Activated CD8-positive, alpha-beta memory T cell treated with anti-CD3 and anti-CD28 coated beads, Interleukin-2, amount 50 U/mL, for 48 hours (primary cell): ENCODE data around the gene WFDC6.

Experiments used
- DNase-seq: peaks from one replicate; pipeline ENCODE4 v3.0.0-alpha.2; 2020

WFDC6 gene

GRCh38 chr20:45515147-45515913 lies 24.0 kb downstream of the WFDC6 start, which contains the start of gene SPINT3:
SPINT3 (minus strand) TSS chr20:45515622; CDS start chr20:45515608, 14 bp downstream.
- DNase-seq = no peak

GRCh38 chr20:45510242-45510862 lies 28.9 kb downstream of the WFDC6 start:
- DNase-seq = no peak

GRCh38 chr20:45509091-45509490 lies 30.2 kb downstream of the WFDC6 start:
- DNase-seq = no peak

- DNase-seq = no peak
These were observed 31.0 kb downstream of the WFDC6 start for GRCh38 chr20:45508068-45508886.

- no peak for DNase-seq
These were observed 32.1 kb downstream of the WFDC6 start for GRCh38 chr20:45507011-45507820.

- DNase-seq = no peak
These were observed 32.9 kb downstream of the WFDC6 start for GRCh38 chr20:45506398-45506797.

GRCh38 chr20:45503403-45503802 lies 35.9 kb downstream of the WFDC6 start:
- DNase-seq = no peak

GRCh38 chr20:45502561-45502960 lies 36.7 kb downstream of the WFDC6 start:
- DNase-seq = no peak

GRCh38 chr20:45501600-45501999 lies 37.7 kb downstream of the WFDC6 start:
- no peak for DNase-seq

- DNase-seq = no peak
These were observed 39.3 kb downstream of the WFDC6 start for GRCh38 chr20:45500022-45500421.

- DNase-seq = no peak
These were observed 41.2 kb downstream of the WFDC6 start for GRCh38 chr20:45497971-45498494.

- no peak for DNase-seq
These were observed 43.1 kb downstream of the WFDC6 start for GRCh38 chr20:45496166-45496565.

- no peak for DNase-seq
These were observed 43.8 kb downstream of the WFDC6 start for GRCh38 chr20:45495501-45495941.

GRCh38 chr20:45489083-45489531 lies 50.2 kb downstream of the WFDC6 start:
- DNase-seq = no peak

- DNase-seq = no peak
These were observed 52.0 kb downstream of the WFDC6 start for GRCh38 chr20:45487231-45487635.

- no peak for DNase-seq
These were observed 53.9 kb downstream of the WFDC6 start for GRCh38 chr20:45485388-45485787.

GRCh38 chr20:45484676-45485075 lies 54.6 kb downstream of the WFDC6 start:
- no peak for DNase-seq
